Measurements from ENCODE around the gene ZNF222. TPM values are rescaled to one million over a fixed set of nuclear protein-coding genes. Genes with fewer than 3 reads are reported as not detected.
A peak's percentile ranks its signal among the peaks of the same experiment; 100 is the strongest.

Gene ZNF222
- total and polyA plus RNA-seq, 4 donors: 3.9 to 5.4 (median 4.3) TPM

GRCh38 chr19:44026622-44027021 is 1.4 kb downstream of the ZNF222 start:
- Histone ChIP-seq H3K36me3 (ENCODE audit: control insufficient read depth in 1 of 2, insufficient read depth in 2 of 2, low read length in 1 of 2) (peaks cover 18 to 26% of the 10 kb centered on the region in 2 donors), H3K4me1 (ENCODE audit: control insufficient read depth in 1 of 2, insufficient read depth in 2 of 2, low read length in 2 of 2) (no peaks in the 10 kb centered on the region), H3K4me3 (ENCODE audit: low read length in 2 of 2) (no peak overlapping the region), H3K27me3 (ENCODE audit: control insufficient read depth in 1 of 2, insufficient read depth in 2 of 2, low read length in 1 of 2) (no peaks in the 10 kb centered on the region), H3K9me3 (ENCODE audit: control insufficient read depth, low read length) (peaks cover 19% of the 10 kb centered on the region), H3K27ac (ENCODE audit: low read depth in 1 of 2, low read length in 2 of 2) (no peak overlapping the region)
- WGBS, 2 donors: 96 to 97% methylated on average over 6 of the region's 6 CpGs
- ATAC-seq (ENCODE audit: low FRiP score) (no peak), DNase-seq (no peak)
- intact Hi-C loops (cut with DNase I): no loop called here

GRCh38 chr19:44032001-44032610 is 6.9 kb downstream of the ZNF222 start:
- H3K4me3 ChIP-seq (ENCODE audit: low read length in 2 of 2): no peak overlapping the region
- WGBS, 2 donors: 94 to 96% methylated on average over 1 of the region's 1 CpG
- DNase-seq (no peak), ATAC-seq (ENCODE audit: low FRiP score) (no peak)
- H3K4me1 ChIP-seq (ENCODE audit: control insufficient read depth in 1 of 2, insufficient read depth in 2 of 2, low read length in 2 of 2): no peaks in the 10 kb centered on the region
- intact Hi-C loops (cut with DNase I): no loop called here
- no peak overlapping the region for H3K27ac ChIP-seq (ENCODE audit: low read depth in 1 of 2, low read length in 2 of 2)
- H3K9me3 ChIP-seq (ENCODE audit: control insufficient read depth, low read length): peaks cover 35% of the 10 kb centered on the region
- H3K36me3 ChIP-seq (ENCODE audit: control insufficient read depth in 1 of 2, insufficient read depth in 2 of 2, low read length in 1 of 2): peaks cover 21 to 30% of the 10 kb centered on the region in 2 donors
- no peaks in the 10 kb centered on the region for H3K27me3 ChIP-seq (ENCODE audit: control insufficient read depth in 1 of 2, insufficient read depth in 2 of 2, low read length in 1 of 2)

DNA sequence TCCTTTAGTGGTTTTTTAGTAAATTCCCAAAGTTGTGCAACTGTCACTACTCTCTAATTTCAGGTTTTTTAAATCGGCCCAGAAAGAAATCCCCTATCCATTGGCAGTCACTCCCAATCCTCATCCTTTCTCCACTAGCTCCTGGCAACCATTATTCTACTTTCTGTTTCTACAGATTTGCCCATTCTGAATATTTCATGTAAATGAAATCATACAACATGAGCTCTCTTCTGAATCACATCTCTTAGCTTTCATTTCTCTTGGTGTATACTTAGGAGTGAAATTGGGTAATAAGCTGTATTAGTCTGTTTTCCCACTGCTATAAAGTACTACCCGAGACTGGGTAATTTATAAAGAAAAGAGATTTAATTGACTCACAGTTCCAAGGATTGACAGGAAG is 17.0 kb downstream of the ZNF222 start:
- ATAC-seq (ENCODE audit: low FRiP score) (no peak), DNase-seq (no peak)
- no peak overlapping the region for H3K4me3 ChIP-seq (ENCODE audit: low read length in 2 of 2)
- no peaks in the 10 kb centered on the region for H3K27me3 ChIP-seq (ENCODE audit: control insufficient read depth in 1 of 2, insufficient read depth in 2 of 2, low read length in 1 of 2)
- H3K9me3 ChIP-seq (ENCODE audit: control insufficient read depth, low read length): peaks cover 2% of the 10 kb centered on the region
- intact Hi-C loops (cut with DNase I): no loop called here
- H3K27ac ChIP-seq (ENCODE audit: low read depth in 1 of 2, low read length in 2 of 2): no peak overlapping the region
- 74 to 76% methylated on average over 2 of the region's 2 CpGs for WGBS, 2 donors
- H3K36me3 ChIP-seq (ENCODE audit: control insufficient read depth in 1 of 2, insufficient read depth in 2 of 2, low read length in 1 of 2): no peaks in the 10 kb centered on the region
- no peaks in the 10 kb centered on the region for H3K4me1 ChIP-seq (ENCODE audit: control insufficient read depth in 1 of 2, insufficient read depth in 2 of 2, low read length in 2 of 2)

DNA sequence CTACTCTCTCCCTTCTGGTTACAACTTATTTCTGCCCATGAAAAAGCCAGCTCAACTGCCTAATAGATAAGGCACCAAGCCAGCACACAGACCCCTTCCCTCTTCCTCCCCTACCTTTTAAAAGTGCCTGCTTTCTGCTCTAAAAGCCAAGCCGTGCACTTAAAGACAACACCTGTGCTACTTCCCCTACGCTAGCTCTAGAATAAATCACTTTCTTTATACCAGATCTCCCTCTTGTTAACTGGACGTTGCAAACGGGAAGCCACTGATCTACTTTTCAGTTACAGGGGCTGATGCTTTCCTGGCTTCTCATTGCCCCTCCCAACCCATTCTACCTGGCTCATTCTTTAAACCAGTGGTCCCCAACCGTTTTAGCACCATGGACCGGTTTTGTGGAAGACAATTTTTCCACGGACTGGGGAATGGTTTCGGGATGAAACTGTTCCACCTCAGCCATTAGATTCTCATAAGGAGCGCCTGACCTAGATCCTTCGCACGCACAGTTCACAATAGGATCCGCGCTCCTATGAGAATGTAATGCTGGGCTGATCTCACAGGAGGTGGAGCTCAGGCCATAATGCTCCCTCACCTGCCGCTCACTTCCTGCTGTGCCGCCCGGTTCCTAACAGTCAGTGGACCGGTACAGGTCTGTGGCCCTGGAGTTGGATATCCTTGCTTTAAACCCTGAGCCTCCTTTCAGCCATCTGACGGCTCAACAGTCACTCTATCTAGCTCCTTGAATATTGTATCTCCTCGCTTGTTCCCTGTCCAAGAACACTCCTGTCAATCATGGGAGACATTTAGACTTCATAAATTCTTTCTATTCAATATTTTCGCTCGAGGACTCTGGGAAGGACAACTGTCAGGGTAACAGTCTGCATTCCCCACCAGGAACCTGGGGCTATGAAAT is 25.8 kb downstream of the ZNF222 start:
- peak; percentile 24 for ATAC-seq (ENCODE audit: low FRiP score)
- Histone ChIP-seq H3K27me3 (ENCODE audit: control insufficient read depth in 1 of 2, insufficient read depth in 2 of 2, low read length in 1 of 2) (no peaks in the 10 kb centered on the region), H3K36me3 (ENCODE audit: control insufficient read depth in 1 of 2, insufficient read depth in 2 of 2, low read length in 1 of 2) (peaks cover 0 to 1% of the 10 kb centered on the region in 2 donors), H3K4me1 (ENCODE audit: control insufficient read depth in 1 of 2, insufficient read depth in 2 of 2, low read length in 2 of 2) (peaks cover 0 to 2% of the 10 kb centered on the region in 2 donors), H3K4me3 (ENCODE audit: low read length in 2 of 2) (peak overlapping the region; percentile 54 to 74), H3K9me3 (ENCODE audit: control insufficient read depth, low read length) (peaks cover 2% of the 10 kb centered on the region), H3K27ac (ENCODE audit: low read depth in 1 of 2, low read length in 2 of 2) (peak overlapping the region in 1 of 2 donors; percentile 42)
- 10% methylated on average over 21 of the region's 21 CpGs for WGBS, 2 donors
- no peak for DNase-seq
- intact Hi-C loops (cut with DNase I): loop anchor here (2.0 to 5.0 kb wide), 2 partner anchors 26 to 49 kb away; partner anchors contain the start of genes ZNF222 (in 1 of the 2) and ZNF230 (in 1 of the 2)

DNA sequence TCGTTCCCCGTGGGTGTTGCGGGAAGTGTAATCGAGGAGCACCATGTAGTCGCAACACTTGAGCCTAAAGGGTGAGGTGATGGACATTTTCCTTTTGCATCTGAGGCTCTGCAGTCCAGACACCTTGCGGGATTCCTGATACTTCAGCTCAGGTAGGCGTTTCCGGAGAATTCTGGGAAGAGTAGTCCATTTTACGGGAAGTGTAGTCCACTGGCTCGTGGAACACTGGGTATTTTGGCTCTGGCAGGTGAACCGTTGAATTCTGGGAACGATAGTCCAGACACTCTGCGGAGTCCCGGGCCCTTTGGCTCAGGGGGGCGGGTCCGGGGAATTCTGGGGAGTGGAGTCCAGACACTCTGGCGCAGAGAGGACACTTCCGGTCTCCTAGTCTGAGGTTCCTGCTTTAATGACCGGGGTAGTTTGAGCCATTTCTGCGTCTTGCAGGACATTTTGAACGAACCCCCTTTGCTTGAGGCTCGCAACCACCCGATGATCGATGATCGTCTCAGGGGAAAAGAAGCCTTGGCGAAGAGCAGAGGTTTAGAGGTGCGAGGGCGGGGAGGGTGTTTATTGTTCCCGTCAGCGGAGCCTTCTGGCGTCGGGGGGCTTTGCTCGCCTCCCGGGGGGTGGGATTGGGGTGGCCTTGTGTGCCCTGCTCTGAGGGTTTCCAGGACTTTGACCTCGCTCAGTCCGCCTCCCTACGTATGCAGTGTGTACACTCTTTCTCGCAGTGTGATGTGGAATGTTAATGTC is 26.6 kb downstream of the ZNF222 start, which contains the start of gene ZNF223:
ZNF223 (plus strand) TSS at position 387 of the 753 bp plus-strand sequence. CDS start 3,141 bp downstream, outside the sequence.
- Histone ChIP-seq H3K9me3 (ENCODE audit: control insufficient read depth, low read length) (peaks cover 2% of the 10 kb centered on the region), H3K27me3 (ENCODE audit: control insufficient read depth in 1 of 2, insufficient read depth in 2 of 2, low read length in 1 of 2) (no peaks in the 10 kb centered on the region), H3K27ac (ENCODE audit: low read depth in 1 of 2, low read length in 2 of 2) (peak within 1 kb of the TSS in 1 of 2 donors; percentile 42), H3K36me3 (ENCODE audit: control insufficient read depth in 1 of 2, insufficient read depth in 2 of 2, low read length in 1 of 2) (peaks cover 0 to 2% of the 10 kb centered on the region in 2 donors), H3K4me1 (ENCODE audit: control insufficient read depth in 1 of 2, insufficient read depth in 2 of 2, low read length in 2 of 2) (peaks cover 0 to 2% of the 10 kb centered on the region in 2 donors), H3K4me3 (ENCODE audit: low read length in 2 of 2) (peak within 1 kb of the TSS; percentile 54 to 83)
- peak; percentile 96 to 97 for DNase-seq
- peak; percentile 99 for ATAC-seq (ENCODE audit: low FRiP score)
- WGBS, 2 donors: 1% methylated on average over 38 of the region's 38 CpGs
- intact Hi-C loops (cut with DNase I): loop anchor here (2.0 to 5.0 kb wide), 2 partner anchors 27 to 50 kb away; partner anchors contain the start of genes ZNF222 (in 1 of the 2) and ZNF230 (in 1 of the 2)

- 95 to 100% methylated on average over 5 of the region's 5 CpGs for WGBS, 2 donors
- intact Hi-C loops (cut with DNase I): no loop called here
These were observed 30.7 kb downstream of the ZNF222 start for GRCh38 chr19:44055870-44056269.

GRCh38 chr19:44059229-44059628 is 34.0 kb downstream of the ZNF222 start:
- intact Hi-C loops (cut with DNase I): no loop called here
- peaks cover 21 to 29% of the 10 kb centered on the region in 2 donors for H3K36me3 ChIP-seq (ENCODE audit: control insufficient read depth in 1 of 2, insufficient read depth in 2 of 2, low read length in 1 of 2)

More at GRCh38 chr19:44055870-44056269, 30.7 kb downstream of the ZNF222 start:
- no peak overlapping the region for H3K27ac ChIP-seq (ENCODE audit: low read depth in 1 of 2, low read length in 2 of 2)
- H3K4me1 ChIP-seq (ENCODE audit: control insufficient read depth in 1 of 2, insufficient read depth in 2 of 2, low read length in 2 of 2): peaks cover 0 to 2% of the 10 kb centered on the region in 2 donors
- H3K36me3 ChIP-seq (ENCODE audit: control insufficient read depth in 1 of 2, insufficient read depth in 2 of 2, low read length in 1 of 2): peaks cover 10 to 11% of the 10 kb centered on the region in 2 donors
- H3K9me3 ChIP-seq (ENCODE audit: control insufficient read depth, low read length): peaks cover 5% of the 10 kb centered on the region
- H3K27me3 ChIP-seq (ENCODE audit: control insufficient read depth in 1 of 2, insufficient read depth in 2 of 2, low read length in 1 of 2): no peaks in the 10 kb centered on the region
- H3K4me3 ChIP-seq (ENCODE audit: low read length in 2 of 2): no peak overlapping the region
- DNase-seq (no peak), ATAC-seq (ENCODE audit: low FRiP score) (no peak)

GRCh38 chr19:44061038-44061437 is 35.9 kb downstream of the ZNF222 start:
- Histone ChIP-seq H3K27me3 (ENCODE audit: control insufficient read depth in 1 of 2, insufficient read depth in 2 of 2, low read length in 1 of 2) (no peaks in the 10 kb centered on the region), H3K36me3 (ENCODE audit: control insufficient read depth in 1 of 2, insufficient read depth in 2 of 2, low read length in 1 of 2) (peaks cover 27 to 30% of the 10 kb centered on the region in 2 donors), H3K9me3 (ENCODE audit: control insufficient read depth, low read length) (peaks cover 21% of the 10 kb centered on the region), H3K27ac (ENCODE audit: low read depth in 1 of 2, low read length in 2 of 2) (no peak overlapping the region), H3K4me1 (ENCODE audit: control insufficient read depth in 1 of 2, insufficient read depth in 2 of 2, low read length in 2 of 2) (no peaks in the 10 kb centered on the region), H3K4me3 (ENCODE audit: low read length in 2 of 2) (no peak overlapping the region)
- intact Hi-C loops (cut with DNase I): no loop called here
- no peak for ATAC-seq (ENCODE audit: low FRiP score)
- 89 to 97% methylated on average over 1 of the region's 1 CpG for WGBS, 2 donors
- no peak for DNase-seq

More at GRCh38 chr19:44059229-44059628, 34.0 kb downstream of the ZNF222 start:
- WGBS, 2 donors: 92 to 96% methylated on average over 2 of the region's 2 CpGs
- Histone ChIP-seq H3K4me1 (ENCODE audit: control insufficient read depth in 1 of 2, insufficient read depth in 2 of 2, low read length in 2 of 2) (no peaks in the 10 kb centered on the region), H3K9me3 (ENCODE audit: control insufficient read depth, low read length) (peaks cover 14% of the 10 kb centered on the region), H3K4me3 (ENCODE audit: low read length in 2 of 2) (no peak overlapping the region), H3K27ac (ENCODE audit: low read depth in 1 of 2, low read length in 2 of 2) (no peak overlapping the region), H3K27me3 (ENCODE audit: control insufficient read depth in 1 of 2, insufficient read depth in 2 of 2, low read length in 1 of 2) (no peaks in the 10 kb centered on the region)
- ATAC-seq (ENCODE audit: low FRiP score) (no peak), DNase-seq (no peak)

Measured in aorta (tissue), 5 donors.